NCI-H2171 treated with DMSO at 0.1 percent for 48 hours (cell line): ENCODE results near the gene COLEC11.
"Not testable (repeated sequence)": the region's sequence is repeated elsewhere in the genome, so short reads cannot be mapped to it uniquely, and the experiment has no call there.

ENCODE experiments used
- DNase-seq: peaks from one replicate; lab custom pipeline; 2025; lab: John Stamatoyannopoulos, UW

The COLEC11 gene

DNA sequence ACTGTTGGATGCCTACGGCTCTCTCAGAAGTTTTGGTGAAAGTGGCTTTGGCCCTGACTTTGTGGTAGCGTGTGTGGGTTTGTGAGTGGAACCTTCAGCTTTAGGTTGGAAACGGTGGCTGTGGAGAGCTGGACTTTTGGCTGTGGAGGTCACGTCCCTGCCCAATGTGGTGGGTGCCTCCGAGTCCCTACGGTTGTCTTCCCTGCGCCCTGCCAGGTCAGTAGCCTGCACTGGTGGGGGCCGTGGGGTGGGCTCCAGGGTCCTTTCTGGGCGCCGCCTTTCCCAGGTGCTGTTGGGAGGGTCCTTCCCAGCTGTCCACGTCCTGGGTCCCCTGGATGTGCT, 11.1 kb downstream of the COLEC11 start:
- DNase-seq, result no peak

DNA sequence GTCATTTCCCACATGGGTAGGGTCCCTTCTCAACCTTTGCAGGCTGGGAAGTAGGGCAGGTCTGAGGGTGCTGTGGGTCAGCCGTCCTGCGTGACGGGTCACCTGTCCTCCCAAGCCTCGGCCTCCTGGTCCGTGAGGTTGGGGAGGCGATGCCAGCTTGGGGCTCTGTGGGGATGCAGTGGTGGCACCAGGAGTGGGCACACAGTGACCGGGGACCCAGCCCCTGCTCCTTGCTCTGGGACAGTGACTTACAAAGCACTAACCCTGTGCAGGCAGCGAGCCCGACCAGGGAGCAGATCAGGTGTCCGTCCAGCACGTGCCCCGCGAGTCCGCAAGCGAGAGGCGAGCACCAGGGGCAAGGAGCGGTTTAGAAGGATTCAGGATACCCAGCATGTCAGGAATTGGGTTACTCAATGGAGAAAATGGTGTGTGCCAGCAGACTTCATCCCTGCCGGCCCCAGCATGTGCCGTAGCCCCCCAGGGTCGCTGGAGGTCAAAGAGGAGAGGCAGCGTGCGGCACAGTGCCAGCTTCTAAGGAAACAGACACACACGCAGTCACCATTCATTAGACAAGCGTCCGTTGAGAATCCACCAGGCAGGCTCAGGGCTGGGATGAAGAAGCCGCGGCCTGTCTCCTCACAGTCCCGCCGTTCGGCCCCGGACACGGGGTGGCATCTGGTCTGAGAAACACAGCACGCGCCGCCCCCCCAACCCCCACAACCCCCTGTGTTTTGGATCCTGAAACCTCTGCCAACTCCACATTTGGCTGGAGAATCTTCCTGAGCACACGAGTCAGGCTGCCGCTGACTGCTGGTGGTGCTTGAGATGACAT, 11.7 kb downstream of the COLEC11 start:
- DNase-seq, result no peak

DNA sequence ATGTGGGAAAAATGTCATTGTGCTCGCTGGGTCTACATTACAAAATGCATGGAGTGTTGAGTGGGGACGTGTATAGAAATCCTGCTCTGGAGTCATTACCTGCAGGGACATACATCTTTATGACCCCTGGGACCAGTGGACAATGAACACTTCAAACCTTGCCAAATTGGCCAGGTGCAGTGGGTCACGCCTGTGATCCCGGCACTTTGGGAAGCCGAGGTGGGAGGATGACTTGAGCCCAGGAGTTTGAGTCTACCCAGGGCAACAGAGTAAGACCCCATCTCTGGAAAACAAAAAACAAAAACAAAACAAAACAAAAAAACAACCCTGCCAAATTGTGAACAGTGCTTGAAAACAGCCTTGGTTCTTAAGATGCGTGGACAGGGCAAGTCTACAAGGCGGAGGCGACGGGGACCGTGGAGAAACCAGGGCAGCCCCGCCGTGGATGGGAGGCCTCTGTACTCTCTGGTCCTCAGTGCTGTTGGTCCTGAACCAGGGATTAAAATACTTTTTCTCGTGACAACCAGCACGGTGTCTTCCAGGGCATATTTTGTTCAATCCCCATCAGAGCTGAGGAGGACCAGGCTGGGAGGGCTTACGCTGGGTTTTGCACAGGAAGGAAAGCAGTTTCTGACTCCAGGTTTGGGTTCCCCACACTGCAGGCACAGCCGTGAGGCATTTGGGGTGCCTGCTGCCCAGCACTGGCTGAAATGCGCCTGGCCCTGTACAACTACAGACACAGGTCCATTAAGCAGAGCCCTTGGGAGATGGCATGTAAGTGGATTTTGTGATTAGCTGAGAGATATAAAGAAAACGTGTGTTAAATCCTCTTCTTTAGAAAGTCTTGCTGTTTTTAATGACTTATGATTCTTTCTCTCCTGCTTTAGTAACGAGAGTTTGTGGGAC, 13.7 kb downstream of the COLEC11 start:
- DNase-seq, result no peak

DNA sequence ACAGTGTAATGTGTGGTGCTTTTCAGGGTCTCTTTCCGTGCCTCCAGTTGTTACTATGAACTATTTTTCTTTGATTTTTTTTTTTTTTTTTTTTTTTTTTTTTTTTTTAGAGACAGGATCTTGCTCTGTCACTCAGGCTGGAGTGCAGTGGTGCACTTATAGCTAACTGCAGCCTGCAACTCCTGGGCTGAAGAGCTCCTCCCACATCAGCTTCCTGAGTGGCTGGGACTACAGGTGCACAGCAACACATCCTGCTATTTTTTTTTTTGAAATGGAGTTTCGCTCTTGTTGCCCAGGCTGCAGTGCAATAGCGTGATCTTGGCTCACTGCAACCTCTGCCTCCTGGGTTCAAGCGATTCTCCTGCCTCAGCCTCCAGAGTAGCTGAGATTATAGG, 14.4 kb downstream of the COLEC11 start:
- not testable (repeated sequence) for DNase-seq

DNA sequence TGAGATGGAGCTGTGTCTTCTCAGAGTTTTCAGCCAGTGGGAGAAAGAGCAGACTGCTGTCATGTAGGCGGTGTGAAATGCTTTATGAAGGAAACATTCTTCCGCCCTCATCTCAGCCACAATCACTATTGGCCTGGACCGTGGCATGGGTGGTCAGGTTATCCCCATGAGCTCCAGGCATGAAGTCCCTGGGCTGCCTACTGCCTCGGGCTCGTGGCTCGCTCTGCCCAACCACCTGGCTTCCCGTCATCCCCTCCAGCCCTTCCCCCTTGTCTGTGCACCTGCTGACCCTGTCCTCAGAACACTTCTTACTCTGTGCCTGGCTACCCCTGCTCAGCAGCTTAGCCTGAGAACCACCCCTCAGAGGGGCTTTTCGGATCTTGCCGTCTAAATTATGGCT, 15.5 kb downstream of the COLEC11 start:
- no peak for DNase-seq

DNA sequence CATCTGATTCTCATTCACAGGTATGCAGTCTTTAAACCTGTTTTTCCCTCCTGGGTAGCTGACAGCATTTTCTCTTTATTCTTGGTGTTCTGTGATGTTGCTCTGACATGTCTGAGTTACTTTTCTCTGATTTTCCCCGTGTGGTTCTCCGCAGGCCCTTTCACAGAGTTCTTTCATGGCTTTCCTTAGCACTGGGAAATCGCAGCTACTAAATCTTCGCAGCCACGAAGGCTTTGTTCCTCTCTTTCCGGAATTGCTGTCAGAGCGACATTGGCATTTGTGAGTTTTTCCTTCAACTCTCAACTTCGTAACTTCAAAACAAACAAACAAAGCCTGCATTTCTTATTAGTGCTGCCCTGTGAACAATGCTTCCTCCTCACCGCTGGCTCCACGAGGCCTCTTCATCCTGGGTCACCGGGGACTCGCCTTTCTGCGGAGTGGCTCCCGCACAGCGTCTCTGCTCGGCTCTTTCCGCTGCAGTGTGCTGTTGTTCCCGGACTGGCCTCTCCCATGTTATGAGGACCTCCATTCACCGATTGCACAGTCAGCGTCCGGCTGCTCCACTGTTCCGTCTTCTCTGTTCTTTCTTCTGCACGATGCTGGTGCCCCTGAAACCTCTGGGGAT, 16.1 kb downstream of the COLEC11 start:
- no peak for DNase-seq

DNA sequence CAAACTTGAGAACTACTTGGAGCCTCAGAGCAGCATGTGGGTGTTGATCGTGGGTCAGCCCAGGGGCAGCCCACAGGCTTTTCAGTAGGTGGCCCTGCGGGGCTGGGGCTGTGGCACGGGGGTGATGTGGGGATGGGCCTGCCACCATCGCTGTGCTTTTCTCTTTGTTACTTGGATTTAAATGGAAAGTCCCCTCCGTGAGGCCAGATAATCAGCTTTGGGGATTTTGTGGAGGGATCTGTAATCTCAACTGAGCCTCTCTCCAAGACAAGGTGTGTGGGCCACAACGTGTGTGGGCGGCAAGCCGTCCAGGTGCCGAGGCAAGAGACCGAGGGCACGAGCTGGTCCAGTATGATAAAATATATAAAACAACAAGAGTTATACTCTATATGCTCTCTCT, 16.7 kb downstream of the COLEC11 start:
- DNase-seq, result no peak

DNA sequence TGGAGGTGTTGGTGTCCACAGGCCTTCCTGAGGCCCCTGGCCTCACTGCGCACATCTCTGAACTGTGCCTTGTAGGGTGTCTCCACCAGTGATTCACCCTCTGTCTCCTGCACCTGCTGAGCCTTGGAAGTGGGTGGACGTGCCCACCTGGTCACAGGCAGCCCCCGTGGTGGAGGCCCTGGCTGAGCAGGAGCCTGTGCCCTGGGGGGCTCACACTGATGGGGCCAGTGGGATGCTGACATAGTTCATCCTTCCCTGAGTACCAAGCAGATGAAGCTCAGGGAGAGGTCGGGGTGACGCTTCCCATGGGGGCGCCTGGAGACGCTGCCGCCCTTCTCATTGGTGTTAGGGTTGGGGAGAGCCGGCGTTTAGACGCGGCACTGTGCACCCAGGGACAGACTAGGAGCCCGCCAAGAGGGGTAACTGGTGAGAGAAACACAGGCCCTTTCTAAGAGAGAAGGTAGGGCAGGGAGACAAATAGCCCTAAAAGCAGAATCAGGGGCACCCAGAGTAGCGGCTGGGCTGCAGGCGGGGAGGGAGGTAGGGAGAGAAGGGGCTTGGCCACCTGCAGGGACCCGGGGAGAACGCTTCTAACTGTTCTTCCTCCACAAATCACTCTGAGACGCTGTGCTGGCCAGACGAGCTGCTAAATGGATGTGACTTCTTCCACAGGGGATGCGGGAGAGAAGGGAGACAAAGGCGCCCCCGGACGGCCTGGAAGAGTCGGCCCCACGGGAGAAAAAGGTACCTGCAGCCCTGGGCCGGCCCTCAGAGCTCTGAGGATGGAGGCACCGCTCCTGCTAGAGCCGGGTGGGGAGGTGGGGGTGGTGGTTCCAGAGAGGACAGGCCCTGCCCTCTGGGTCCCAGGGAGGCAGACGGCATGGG, 18.0 kb downstream of the COLEC11 start:
- no peak for DNase-seq

DNA sequence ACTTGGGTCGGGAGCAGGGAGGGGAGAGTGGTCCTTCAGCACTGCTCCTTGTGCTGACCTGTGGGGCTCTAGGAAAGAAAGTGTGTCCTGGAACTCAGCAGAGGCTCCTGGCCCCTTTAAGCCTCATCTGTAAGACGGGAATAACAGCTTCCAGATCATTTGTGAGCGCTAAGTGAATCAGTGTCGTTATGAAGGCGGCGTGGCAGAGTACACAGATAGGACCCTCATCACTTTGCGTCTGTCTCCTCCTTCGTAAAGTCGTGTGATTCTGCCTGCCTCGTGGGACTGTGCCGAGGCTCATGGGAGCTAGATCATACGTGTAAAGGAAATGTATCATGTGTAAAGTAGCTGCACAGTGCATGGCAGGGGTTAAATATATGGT, 18.6 kb downstream of the COLEC11 start:
- DNase-seq, result no peak

DNA sequence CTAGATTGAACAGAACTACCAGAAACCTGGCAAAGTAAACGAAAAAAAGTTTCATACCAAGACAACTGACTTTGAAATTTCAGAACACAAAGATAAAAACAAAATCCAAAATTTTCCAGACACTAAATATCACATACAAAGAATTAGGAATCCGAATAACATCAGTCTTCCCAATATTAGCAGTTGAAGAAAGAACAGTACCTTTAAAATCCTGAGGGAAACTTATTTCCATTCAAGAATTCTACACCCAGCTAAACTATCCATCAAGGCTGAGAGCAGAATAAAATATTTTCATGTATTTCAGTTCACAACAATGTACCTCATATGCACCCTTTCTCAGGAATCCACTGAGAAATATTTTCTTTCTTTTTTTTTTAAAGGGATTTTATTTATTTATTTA, 19.8 kb downstream of the COLEC11 start:
- not testable (repeated sequence) for DNase-seq

DNA sequence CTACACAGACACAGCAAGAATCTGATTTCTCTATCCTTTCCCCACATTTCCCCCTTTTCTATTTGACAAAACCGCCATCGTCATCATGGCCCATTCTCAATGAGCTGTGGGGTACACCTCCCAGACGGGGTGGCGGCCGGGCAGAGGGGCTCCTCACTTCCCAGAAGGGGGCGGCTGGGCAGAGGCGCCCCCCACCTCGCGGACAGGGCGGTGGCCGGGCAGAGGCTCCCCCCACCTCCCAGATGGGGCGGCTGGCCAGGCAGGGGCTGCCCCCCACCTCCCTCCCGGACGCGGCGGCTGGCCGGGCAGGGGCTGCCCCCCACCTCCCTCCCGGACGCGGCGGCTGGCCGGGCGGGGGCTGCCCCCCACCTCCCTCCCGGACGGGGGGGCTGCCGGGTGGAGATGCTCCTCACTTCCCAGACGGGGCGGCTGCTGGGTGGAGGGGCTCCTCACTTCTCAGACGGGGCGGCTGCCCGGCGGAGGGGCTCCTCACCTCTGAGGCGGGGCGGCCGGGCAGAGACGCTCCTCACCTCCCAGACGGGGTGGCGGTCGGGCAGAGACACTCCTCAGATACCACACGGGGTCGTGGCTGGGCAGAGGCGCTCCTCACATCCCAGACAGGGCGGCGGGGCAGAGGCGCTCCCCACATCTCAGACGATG, 20.8 kb downstream of the COLEC11 start:
- not testable (repeated sequence) for DNase-seq

DNA sequence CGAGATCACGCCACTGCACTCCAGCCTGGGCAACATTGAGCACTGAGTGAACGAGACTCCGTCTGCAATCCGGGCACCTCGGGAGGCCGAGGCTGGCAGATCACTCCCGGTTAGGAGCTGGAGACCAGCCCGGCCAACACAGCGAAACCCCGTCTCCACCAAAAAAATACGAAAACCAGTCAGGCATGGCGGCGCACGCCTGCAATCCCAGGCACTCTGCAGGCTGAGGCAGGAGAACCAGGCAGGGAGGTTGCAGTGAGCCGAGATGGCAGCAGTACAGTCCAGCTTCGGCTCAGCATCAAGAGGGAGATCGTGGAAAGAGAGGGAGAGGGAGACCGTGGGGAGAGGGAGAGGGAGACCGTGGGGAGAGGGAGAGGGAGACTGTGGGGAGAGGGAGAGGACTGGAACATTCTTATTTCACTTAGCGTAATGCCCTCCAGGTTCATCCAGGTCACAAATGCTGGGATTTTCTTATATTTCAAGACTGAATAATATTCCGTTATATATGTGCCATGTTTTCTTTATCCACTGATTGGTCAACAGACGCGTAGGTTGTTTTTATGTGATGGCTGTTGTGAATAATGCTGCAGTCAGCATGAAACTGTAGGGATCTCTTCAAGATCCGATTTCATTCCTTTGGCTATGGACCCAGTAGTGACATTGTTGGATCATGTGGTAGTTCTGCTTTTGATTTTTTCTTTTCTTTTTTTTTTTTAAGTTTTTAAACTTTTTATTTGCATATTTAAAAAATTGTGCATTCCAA, 21.7 kb downstream of the COLEC11 start:
- not testable (repeated sequence) for DNase-seq

DNA sequence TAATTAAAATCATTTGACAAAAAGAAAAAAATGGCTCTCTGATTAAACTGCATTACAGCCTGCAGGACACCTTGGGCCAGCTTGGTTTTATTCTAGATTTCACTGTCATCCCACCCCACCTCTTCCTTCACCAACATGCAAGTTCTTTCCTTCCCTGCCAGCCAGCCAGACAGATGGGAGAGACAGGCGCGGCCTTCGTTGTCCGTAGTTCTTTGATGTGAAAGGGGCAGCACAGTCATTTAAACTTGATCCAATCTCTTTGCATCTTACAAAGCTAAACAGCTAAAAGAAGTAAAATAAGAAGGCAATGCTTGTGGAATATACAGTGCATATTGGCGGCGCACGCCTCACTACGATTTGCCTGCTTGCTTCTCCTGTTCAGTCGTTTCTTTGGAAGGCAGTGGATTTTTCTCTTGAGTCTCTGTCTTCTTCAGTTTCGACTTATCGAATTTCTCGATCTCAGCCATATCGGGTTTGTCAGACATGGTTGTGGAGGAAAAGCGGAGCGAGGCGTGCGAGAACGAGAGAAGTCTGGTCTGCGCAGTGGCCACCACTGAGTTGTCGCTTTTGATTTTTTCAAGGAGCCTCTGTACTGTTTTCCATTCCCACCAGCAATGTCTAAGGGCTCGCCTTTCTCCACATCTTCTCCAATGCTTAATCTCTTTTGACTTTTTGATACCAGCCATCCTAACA, 22.4 kb downstream of the COLEC11 start:
- no peak for DNase-seq

DNA sequence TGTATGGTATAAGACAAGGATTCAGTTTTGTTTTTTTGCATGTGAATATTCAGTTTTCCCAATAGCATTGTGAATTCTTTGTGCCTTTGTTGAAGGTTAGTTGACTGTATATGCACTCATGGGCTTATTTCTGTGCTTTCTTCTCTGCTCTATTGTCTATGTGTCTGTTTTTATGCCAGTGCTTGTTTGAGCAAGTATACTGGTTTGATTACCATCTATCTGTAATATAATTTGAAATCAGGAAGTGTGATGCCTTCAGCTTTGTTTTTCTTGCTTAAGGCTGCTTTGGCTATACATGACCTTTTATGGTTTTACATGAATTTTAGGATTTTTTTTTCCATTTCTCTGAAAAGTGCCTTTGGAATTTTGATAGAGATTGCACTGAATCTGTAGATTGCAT, 23.5 kb downstream of the COLEC11 start:
- DNase-seq, result no peak

DNA sequence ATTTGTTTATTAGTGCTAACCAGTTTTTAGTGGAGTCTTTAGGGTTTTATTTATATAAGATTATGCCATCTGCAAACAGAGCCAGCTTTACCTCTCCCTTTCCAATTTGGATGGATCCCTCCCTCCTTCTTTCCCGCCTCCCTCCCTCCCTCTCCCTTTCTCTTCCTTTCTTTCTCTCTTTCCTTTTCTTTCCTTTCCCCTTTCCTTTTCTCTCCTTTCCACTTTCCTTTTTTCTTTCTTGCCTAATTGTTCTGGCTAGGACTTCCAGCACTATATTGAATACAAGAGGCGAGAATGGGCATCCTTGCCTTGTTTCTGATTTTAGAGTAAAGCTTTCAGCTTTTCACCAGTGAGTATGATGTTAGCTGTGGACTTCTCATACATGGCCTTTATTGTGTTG, 24.1 kb downstream of the COLEC11 start:
- DNase-seq, result no peak

DNA sequence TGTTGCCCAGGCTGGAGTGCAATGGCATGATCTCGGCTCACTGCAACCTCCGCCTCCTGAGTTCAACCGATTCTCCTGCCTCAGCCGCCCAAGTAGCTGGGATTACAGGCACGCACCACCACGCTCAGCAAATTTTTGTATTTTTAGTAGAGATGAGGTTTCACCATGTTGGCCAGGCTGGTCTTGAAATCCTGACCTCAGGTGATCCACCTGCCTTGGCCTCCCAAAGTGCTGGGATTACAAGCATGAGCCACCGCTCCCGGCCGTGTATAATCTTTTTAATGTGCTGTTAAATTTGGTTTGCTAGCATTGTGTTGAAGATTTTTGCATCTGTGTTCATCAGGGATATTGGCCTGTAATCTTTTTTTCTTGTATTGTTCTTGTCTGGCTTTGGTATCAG, 24.7 kb downstream of the COLEC11 start:
- DNase-seq, result not testable (repeated sequence)

DNA sequence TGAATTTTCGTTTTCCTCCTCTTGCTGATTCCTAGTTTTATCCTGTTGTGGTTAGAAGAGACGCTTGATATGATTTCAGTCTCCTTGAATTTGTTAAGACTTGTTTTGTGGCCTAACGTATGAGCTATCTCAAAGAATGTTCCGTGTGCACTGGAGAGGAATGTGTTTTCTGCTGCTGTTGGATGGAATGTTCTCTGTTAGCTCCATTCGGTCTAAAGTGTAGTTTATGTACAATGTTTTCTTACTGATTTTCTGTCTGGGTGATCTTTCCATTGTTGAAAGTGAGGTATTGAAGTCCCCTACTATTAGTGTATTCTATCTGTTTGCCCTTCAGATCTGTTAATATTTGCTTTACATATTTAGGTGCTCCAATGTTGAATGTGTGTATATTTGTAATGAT, 25.9 kb downstream of the COLEC11 start:
- DNase-seq, result no peak

DNA sequence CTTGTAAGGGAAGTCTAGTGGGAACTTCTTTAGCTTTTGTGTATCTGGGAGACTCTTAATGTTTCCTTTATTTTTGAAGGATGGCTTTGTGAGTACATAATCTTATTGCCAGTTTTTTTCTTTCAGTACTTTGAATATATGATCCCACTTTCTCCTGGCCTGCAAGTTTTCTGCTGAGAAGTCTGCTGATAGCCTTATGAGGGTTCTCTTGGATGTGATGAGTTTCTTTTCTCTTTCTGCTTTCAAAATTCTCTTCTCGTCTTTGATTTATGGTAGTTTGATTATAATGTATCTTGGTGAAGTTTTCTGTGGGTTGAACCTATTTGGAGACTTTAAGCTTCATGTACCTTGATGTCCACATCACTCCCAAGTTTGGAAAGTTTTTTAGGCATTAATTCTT, 28.1 kb downstream of the COLEC11 start:
- DNase-seq, result no peak

DNA sequence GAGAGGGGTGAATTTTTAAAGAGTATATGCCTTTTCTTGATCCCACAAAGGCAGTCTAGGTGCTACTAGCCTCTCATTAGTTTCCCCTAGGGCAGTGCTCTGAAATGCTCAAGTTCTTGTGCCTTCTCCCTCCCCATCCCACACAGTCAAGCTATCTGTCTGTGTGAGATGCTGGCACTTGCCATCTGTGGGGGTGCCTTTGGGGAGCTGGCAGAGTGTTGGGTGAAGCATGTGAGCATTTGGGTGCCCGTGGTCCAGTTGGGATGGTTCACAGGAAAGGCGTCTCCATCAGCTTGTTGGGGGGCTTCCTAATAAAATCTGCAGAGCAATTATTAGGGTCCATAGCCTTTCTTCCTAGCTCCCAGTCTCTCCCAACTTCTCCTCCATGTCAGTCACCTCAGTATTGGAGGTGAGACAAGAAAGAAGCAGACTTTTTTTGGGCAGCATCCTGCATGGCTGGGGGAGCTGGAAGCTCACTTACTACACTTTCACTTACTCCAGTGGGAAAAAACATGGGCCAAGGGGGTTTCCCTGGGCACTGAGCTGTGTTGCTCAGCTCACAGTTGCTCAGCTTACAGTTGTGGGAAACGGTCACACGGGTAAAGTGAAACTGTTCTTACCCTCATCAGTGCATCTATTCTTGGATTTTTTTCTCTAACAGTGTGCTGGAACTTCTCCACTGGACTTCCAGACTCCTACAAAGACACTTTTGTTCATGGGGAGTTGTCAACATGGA, 29.3 kb downstream of the COLEC11 start:
- DNase-seq, result no peak
